Stimulated activated CD4-positive, alpha-beta T cell treated with anti-CD3 and anti-CD28 coated beads, Interleukin-1b, Interleukin-23, amount 100 ng/mL, for 1 hour (primary cell): Measurements from ENCODE around the gene FUT4.
"Not testable (repeated sequence)": the region's sequence is repeated elsewhere in the genome, so short reads cannot be mapped to it uniquely, and the experiment has no call there.

Experiments used
- DNase-seq, 2 donors: peaks; one replicate each; pipeline ENCODE4 v3.0.0-alpha.2; 2020; ENCODE audit warnings: low read depth in 2 of 2

The FUT4 gene

DNA sequence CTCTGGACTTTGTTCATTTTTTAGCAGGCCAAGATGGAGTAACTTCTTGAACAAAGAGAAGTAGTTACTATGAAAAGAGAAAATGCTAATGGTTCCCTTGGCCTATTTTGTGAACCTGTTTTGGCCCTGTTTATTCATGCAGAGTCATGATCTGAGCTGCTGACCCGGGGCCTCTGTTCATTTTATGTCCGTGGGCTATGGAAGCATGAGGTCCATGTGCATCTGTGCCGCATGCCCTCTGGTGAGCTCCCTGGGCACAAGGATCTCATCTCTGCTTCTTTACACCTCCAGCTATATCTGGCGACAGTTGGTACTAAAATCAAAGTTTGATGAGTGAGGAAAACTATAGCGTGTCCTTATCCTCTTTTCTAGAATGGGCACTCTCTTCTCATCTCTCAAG, 24.5 kb downstream of the FUT4 start:
- DNase-seq, result no peak

DNA sequence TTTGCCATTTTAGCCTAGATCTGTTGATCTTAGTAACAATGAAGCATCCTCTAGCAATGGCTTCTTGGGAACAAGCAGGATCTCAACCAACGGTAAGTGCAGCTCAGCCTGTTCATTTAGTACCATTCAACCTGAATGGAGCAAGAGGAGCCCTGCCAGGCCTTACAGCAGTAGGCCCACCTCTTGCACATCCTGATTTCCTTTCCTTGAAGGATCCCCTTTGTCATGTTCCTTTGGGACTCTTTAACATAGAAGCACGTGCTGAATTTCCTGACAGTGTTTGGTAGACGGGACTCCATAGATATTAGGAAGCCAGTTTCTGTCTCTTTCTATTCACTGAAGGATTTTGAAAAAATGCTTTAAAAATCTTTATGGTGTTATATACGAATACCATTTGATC, 25.0 kb downstream of the FUT4 start:
- no peak for DNase-seq

DNA sequence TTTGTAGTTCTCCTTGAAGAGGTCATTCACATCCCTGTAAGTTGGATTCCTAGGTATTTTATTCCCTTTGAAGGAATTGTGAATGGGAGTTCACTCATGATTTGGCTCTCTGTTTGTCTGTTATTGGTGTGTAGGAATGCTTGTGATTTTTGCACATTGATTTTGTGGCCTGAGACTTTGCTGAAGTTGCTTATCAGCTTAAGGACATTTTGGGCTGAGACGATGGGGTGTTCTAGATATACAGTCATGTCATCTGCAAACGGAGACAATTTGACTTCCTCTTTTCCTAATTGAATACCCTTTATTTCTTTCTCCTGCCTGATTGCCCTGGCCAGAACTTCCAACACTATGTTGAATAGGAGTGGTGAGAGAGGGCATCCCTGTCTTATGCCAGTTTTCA, 29.3 kb downstream of the FUT4 start:
- not testable (repeated sequence) for DNase-seq

DNA sequence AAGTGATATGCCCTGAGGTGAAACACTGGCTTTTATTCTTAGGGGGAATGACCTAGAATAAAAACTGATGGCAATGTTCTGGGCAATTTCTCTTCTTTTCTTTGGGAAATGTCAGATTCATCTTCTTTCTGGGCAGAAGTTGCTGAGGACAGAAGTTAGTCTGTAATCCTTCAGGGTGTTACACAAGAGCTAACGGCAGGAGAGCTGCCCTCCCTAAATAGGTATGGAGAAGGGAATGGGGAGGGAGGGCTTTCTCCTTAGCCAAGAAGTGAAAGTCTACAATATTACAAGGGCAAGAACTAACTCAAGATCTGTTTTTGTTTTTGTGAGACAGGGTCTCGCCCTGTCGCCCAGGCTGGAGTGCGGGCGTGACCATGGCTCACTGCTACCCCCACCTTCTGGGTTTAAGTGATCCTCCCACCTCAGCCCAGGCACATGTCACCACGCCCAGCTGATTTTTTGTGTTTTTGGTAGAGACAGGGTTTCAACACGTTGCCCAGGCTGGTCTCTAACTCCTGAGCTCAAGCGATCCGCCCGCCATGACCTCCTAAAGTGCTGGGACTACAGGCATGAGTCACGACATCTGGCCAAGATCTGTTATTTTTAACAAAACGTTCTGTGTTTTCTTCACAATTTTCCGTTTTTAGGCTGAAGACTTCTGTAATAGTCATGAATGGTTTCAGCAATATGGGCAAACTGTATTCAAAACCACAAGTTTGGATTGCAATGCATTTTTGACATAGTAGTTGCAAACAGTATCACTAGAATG, 30.7 kb downstream of the FUT4 start:
- DNase-seq, result no peak

DNA sequence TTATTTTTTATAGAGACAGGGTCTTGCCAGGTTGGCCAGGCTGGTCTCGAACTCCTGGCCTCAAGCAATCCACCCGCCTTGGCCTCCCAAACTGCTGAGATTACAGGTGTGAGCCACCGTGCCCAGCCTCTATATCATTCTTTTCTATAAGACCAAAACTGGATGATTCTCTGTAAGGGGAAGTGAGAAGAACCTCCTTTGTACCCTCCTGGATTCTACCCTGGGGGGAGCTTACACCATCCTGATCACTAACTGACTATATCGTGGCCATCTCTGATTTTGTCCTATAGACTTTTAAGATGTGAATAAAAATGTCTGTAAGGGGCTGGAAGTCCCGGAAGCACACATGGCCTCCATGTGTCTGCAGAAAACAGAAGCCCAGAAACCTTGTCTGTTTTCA, 32.6 kb downstream of the FUT4 start:
- no peak for DNase-seq

DNA sequence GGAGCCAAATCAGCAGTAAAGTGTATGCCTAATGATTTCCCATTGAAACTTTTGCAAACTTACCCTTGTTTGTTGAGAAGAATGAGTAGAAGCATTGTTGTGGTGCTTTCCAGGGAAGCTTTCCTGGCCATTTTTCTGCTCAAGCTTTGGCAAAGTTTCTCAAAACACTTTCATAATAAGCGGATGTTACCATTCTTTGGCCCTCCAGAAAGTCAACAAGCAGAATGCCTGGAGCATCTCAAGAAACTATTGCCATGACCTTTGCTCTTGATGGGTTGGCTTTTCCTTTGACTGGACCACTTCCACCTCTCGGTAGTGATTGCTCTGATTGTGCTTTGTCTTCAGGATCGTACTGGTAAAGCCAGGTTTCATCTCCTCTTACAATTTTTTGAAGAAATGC, 34.1 kb downstream of the FUT4 start:
- DNase-seq, result no peak

DNA sequence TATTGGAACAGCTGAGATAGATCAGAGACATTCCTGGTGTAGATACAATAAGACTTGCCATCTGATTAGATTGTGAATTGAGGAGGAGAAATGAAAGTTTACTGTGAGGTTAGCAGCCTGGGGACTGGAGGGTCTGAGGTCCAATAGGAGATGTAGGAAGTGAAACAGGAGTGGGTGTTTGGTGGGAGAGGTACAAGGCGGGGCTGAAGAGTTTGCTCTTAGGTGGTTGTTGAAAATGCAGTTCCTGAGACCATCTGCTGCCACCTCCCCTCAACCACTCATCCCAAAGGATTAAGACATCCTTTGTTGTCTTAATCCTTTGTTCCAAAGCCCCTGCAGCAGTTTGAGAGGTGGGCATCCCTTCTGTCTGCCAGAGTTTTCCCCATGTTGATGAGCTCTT, 38.2 kb downstream of the FUT4 start:
- no peak for DNase-seq

DNA sequence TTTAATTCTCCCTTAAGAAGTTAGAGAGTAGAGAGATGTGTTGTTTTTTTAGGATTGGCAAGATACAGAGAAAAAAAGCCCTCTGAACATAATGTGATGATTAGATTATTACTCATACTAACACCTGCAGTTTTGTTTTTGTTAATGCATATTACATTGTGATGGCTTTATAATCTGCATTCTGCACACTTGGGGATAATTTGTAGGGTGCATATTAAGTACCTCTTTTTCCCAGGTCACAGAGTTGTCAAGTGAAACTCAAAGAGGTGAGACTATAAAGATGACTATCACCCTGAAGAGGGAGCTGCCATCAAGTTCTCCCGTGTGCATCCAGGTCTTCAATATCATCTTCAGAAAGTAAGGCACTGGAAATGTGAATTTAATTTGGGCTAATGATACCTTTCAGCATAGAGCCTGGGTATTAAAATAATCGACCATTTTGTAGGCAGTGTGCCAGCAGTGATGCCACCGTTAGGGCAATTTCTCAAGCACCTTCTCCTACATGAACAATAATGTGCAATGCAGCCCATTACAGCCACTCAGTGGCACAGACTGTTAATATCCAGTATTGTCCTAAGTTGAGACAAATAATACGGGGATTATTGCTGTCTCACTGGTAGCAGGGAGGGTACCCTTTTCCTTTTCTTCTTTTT, 39.6 kb downstream of the FUT4 start:
- no peak for DNase-seq

DNA sequence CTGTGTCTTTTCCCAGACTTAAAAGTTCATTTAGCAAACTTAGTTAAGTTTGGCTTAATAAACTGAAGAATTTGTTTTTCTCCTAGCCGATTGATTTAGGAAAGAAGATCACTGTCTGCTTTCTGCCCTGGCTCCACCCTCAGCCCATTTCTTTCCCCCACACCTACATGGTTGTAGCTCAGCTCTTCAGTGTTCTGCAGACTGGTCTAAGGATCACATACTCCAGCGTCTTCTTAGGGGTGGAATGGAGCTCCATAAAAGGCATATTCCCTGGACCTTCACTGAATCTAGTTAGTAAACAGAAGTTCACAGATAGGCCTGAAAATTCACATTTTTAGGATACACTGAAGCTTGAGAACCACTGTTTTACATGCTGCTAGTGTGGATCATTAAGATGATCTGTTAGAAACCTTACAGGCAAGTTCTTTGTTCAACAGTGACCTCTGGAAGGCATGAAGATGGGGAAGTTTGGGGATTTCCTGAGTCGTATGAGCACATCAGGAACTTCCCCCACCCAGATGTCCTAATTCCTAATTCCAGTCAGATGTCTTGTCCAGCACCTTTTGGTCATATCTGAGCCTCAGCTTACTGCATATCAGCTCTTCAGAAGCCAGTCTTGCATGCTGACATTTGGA, 40.3 kb downstream of the FUT4 start:
- DNase-seq, result no peak

DNA sequence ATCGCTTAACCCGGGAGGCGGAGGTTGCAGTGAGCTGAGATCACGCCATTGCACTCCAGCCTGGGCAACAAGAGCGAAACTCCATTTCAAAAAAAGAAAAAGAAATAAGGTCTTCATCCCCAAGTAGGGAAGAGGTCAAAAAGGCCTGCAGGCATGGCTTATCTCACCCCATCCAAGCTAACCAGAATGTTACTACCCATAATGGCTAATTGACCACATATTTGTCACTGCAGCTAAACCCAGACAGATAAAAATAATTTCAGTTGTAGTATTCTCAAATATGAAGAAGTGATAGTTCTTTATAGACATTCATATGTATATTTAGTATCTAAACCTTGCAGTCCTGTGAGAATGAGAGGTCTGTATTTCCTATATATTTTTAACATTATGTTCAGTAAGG, 41.3 kb downstream of the FUT4 start:
- no peak for DNase-seq

DNA sequence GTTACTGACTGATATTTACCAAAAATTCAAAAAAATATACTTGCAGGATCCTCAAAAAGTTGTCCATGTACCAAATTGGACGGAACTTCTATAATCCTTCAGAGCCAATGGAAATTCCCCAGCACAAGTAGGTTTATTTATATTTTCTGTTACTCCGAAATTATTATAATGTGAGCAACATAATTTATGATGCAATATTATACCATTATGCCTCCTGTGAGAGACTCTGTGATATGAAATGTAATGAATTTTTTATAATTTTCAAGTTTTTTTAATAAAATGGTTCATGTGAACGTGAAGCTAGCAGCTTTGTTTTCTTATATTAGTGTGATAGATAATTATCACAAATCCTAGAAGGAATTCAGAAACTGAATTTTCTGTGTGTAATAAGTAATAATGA, 41.7 kb downstream of the FUT4 start:
- DNase-seq, result no peak

DNA sequence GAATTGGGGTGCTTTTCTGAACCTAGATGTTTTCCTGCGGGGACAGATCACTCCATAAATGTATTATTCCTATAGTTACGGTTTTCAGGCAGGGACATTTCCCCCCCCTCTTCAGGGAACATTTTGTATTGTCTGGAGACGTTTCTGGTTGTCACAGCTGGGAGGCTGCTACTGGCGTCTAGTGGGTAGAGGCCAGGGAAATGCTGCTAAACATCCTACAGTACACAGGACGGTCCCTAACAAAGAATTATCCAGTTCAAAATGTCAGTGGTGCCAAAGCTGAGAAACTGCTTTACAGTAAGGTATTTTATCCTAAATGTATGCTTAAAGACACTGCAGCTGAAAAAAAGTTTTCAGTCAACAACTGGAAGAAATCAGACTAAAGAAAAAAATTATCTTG, 42.8 kb downstream of the FUT4 start:
- no peak for DNase-seq

DNA sequence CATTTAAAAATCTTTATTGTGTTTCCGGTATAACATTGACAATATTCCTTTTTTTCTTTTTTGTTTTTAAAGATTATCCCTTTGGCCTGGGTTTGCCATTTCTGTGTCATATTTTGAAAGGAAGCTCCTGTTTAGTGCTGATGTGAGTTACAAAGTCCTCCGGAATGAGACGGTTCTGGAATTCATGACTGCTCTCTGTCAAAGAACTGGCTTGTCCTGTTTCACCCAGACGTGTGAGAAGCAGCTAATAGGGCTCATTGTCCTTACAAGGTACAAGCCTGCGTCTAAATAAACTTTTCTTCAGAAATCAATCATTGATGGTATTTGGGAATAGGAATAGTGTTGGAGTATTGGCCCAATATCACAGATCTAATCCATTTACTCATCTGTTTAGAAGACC, 43.3 kb downstream of the FUT4 start:
- DNase-seq, result no peak

DNA sequence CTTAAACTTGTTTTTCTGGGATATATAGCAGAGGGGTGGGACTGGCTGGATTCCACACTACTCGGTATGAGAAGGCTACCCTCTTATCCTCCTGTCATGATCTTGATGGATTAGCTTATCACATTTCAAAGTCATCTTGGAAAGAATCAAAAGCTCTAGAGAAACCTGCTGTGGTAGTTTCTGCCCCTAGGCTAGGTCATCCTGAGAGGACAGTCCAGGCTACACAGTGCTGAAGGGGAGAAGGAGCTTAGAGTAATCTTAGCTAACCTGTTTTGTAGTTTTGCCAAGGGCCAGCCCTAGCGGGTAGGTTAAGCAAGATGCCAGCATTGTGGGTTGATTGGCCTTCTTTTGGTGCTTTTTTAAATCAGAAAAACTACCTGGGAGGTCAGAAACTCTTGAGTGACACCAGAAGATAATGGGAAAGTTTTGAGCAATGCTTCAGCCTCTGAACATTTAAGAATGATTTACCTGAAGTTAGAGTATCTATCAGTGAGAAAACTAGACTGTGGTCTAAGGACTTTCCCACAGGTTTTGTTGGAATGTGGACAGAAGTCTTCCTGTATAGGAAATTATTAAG, 44.7 kb downstream of the FUT4 start:
- no peak for DNase-seq

DNA sequence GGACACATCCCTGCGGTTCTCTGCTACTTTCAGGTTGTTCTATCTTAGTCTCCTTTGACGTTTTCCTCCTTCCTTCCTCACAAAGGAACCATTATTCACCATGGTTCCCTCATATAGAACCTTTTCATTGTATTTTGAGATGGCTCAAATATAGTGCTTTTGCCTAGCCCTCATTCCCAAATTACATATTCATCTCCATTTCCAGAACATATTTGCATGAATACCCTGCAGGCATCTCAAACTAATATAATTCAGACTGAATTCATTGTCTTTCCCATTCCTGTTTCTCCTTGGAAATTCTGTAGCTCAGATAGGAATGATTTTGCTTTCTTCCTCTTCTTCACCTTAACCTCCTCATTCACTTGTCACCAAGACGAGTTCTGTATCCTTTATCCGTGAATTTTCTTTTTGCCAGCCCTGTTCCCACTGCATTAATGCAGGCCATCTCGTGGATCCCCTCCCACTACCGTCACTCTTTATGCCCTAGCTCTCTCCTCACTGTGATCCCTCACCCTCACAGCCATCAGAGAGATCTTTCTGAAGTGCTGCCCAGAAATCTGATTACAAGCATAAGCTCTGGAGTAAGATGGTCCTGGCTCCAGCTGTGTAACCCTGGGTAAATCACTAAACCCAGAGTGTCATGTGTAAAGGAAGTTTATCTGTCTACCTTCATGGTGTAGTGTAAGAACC, 46.8 kb downstream of the FUT4 start:
- DNase-seq, result no peak

DNA sequence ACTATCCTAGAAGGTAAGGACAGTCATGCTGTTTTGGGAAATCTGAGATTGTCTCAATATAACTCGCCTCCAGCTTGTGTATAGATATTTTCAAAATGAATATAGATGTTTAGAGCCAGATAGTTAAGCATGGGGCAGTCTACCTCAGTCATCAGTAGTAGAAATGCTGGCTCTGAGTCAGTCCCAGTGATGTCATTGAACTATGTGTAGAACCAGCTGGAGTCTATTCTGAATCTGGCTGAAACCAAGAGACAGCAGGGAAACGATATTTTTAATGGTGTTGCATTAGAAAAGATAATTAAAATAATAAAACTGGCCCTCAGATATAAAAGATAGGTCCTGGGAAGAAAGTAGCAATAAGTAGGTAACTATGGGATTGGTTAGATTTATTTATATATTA, 49.3 kb downstream of the FUT4 start:
- no peak for DNase-seq

DNA sequence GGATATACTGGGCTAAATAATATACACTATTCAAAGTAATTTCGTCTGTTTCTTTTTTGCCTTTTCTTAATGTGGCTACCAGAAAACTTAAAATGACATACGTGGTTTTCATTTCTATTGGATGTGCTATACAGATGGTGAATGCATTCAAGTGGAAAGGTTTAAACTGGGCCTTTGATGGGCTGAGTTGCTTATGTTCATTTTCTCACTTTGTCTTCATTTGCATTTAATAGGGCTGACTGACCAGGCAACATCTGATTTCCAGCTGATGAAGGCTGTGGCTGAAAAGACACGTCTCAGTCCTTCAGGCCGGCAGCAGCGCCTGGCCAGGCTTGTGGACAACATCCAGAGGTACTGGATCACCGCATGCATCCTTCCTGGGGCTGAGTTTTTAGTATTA, 51.4 kb downstream of the FUT4 start:
- DNase-seq, result no peak

DNA sequence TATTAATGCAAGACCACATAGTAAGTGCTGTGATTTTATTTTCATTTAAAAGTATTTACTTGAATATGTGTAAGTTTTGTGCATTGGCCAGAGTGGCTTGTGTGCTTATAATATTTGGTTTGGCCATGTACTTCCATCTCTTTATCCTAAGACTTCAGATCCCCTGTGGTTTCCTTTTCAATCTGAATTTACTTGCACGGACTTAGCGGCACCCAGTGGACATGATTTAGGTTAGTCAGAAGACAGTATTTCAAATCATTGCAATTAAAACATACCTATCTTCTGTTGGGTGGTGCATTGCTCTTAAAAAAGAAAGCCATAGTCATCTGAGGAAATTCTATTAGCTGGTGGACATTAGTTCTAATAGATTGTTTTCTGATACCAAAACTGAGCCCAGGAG, 54.2 kb downstream of the FUT4 start:
- no peak for DNase-seq
